C4-2B (cell line): ENCODE data around the gene AXIN2.

Source experiments
- H3K27ac ChIP-seq: fragments of 450-650 bp; 2 replicates; pipeline ENCODE4 v1.5.1; 2017
- ZFX ChIP-seq: fragments of 450-650 bp; IDR thresholded peaks from 2 replicates; pipeline ENCODE4 v1.6.1; 2017
- TF ChIP-seq, protein P1 (sequence below): fragments of 450-650 bp; conservative IDR thresholded peaks from 2 replicates; pipeline ENCODE4 v1.5.1; 2017; ENCODE audit warnings: mild to moderate bottlenecking

Gene AXIN2

DNA sequence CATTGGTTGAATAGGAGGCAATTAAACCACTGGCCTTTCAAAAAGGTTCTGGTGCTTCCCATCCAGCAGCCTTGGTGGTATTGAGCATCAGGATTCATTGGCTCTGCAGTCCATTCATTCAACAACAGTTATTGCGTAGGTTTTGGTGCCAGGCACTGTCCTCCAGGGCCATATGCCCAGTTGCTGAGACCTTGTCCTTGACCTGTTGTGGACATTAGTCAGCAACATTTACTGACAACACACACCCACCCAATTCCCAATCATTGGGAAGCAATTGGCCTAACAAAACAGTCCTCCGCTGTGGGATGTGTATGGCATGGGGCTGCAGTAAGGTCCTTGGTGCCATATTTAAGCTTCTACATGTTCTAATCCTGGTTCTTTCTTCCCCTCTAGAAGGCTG lies 82.2 kb downstream of the AXIN2 start:
- H3K27ac ChIP-seq, result no peak overlapping the region
- TF ChIP-seq, protein P1, sequence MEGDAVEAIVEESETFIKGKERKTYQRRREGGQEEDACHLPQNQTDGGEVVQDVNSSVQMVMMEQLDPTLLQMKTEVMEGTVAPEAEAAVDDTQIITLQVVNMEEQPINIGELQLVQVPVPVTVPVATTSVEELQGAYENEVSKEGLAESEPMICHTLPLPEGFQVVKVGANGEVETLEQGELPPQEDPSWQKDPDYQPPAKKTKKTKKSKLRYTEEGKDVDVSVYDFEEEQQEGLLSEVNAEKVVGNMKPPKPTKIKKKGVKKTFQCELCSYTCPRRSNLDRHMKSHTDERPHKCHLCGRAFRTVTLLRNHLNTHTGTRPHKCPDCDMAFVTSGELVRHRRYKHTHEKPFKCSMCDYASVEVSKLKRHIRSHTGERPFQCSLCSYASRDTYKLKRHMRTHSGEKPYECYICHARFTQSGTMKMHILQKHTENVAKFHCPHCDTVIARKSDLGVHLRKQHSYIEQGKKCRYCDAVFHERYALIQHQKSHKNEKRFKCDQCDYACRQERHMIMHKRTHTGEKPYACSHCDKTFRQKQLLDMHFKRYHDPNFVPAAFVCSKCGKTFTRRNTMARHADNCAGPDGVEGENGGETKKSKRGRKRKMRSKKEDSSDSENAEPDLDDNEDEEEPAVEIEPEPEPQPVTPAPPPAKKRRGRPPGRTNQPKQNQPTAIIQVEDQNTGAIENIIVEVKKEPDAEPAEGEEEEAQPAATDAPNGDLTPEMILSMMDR, result no peak
- TF ChIP-seq ZFX, result no peak
